BE2C (cell line): Measurements from ENCODE around the gene SORBS1.

Experiments
- DNase-seq: peaks from one replicate; pipeline ENCODE4 v3.0.0-alpha.2; 2020
- H3K27me3 ChIP-seq: fragments of 250-450 bp; sonication (Bioruptor Pico); 2 replicates; pipeline ENCODE4 v1.5.1; 2020; ENCODE audit warnings: mild to moderate bottlenecking
- H3K36me3 ChIP-seq: fragments of 250-450 bp; sonication (Bioruptor Pico); 2 replicates; pipeline ENCODE4 v1.5.1; 2020; ENCODE audit warnings: mild to moderate bottlenecking
- H3K4me1 ChIP-seq: fragments of 250-450 bp; sonication (Bioruptor Pico); 2 replicates; pipeline ENCODE4 v1.5.1; 2020
- H3K4me3 ChIP-seq: 2 replicates; pipeline ENCODE4 v1.5.1; 2011; ENCODE audit warnings: low read depth, low read length
- H3K9me3 ChIP-seq: fragments of 250-450 bp; sonication (Bioruptor Pico); 2 replicates; pipeline ENCODE4 v1.5.1; 2020
- TF ChIP-seq, protein P1 (sequence below): IDR thresholded peaks from 2 replicates; pipeline ENCODE4 v1.5.1; 2012; ENCODE audit warnings: mild to moderate bottlenecking, low read depth, low read length

Gene SORBS1

GRCh38 chr10:95451150-95451549 is 110.0 kb downstream of the SORBS1 start:
- TF ChIP-seq, protein P1, sequence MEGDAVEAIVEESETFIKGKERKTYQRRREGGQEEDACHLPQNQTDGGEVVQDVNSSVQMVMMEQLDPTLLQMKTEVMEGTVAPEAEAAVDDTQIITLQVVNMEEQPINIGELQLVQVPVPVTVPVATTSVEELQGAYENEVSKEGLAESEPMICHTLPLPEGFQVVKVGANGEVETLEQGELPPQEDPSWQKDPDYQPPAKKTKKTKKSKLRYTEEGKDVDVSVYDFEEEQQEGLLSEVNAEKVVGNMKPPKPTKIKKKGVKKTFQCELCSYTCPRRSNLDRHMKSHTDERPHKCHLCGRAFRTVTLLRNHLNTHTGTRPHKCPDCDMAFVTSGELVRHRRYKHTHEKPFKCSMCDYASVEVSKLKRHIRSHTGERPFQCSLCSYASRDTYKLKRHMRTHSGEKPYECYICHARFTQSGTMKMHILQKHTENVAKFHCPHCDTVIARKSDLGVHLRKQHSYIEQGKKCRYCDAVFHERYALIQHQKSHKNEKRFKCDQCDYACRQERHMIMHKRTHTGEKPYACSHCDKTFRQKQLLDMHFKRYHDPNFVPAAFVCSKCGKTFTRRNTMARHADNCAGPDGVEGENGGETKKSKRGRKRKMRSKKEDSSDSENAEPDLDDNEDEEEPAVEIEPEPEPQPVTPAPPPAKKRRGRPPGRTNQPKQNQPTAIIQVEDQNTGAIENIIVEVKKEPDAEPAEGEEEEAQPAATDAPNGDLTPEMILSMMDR: no peak
- no peak for DNase-seq
- Histone ChIP-seq H3K9me3 (no peaks in the 10 kb centered on the region), H3K4me1 (no peaks in the 10 kb centered on the region), H3K27me3 (no peaks in the 10 kb centered on the region), H3K4me3 (no peak overlapping the region), H3K36me3 (no peaks in the 10 kb centered on the region)

DNA sequence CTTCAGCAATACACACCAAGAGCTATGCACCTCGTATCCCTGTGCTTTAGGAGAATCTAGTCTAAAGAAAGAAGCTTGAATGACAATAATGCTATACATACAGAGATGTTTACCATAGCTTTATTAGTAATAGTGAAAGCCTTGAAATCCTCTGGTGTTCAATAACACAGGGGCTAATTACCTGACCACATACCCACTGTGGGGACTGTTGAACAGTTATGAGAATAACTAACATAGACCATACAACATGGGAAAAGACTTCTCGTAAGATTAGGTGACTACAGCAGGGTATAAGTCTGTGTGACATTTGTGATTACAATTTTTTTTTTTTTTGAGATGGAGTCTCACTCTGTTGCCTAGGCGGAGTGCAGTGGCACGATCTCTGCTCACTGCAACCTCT is 111.0 kb downstream of the SORBS1 start:
- H3K4me3 ChIP-seq: no peak overlapping the region
- TF ChIP-seq, protein P1: no peak
- H3K9me3 ChIP-seq: no peaks in the 10 kb centered on the region
- no peak for DNase-seq
- no peaks in the 10 kb centered on the region for H3K27me3 ChIP-seq
- no peaks in the 10 kb centered on the region for H3K36me3 ChIP-seq
- H3K4me1 ChIP-seq: no peaks in the 10 kb centered on the region

DNA sequence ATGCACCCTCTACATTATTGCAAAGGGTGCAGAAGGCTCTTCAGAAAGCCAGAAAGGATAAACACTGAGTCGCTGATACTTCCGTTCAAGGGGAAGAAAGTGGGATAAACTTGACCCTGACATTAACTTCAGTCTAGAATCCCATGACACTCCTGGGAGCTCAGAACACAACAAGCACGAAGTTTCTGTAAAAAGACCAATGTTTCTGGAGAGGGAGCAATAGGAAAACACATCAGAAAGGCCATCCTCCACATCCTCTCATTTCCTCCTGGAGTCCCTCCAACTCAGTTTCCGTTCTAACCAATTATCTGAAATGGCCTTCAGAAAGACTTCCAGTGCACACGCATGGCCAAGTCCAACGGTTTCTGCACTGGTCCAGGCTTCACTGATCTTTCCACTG is 113.5 kb downstream of the SORBS1 start:
- TF ChIP-seq, protein P1: no peak
- H3K4me3 ChIP-seq: no peak overlapping the region
- H3K4me1 ChIP-seq: no peaks in the 10 kb centered on the region
- H3K36me3 ChIP-seq: no peaks in the 10 kb centered on the region
- no peak for DNase-seq
- no peaks in the 10 kb centered on the region for H3K27me3 ChIP-seq
- H3K9me3 ChIP-seq: no peaks in the 10 kb centered on the region

DNA sequence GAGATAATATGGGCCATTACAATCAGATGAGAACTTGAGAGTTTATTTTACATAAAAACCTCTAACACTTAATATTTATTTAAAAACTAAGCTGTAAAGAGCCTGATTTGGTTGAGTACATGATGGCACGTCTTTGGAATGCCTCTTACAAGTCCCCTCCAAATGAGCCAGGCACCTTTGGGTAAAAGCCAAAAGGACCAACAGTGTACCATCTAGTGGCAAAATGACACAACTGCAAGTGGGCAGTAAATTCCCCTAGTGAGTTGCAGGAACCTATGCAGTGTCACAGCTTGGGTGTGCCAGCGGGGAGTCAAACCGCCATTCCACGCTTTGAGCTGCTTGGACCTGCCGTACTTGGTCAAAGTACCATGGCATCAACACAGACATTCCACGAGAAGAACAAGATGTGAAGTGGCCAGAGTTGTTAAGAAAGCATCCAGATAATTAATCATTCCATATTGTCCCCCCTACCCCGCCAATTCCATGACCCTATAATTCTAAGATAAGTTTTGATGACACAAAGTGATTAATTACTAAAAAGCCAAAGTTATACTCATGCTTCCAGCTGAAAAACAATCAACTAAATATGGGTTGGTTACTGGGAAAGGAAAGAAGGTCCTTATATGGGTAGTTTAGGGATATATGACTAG is 115.2 kb downstream of the SORBS1 start:
- Histone ChIP-seq H3K4me1 (no peaks in the 10 kb centered on the region), H3K4me3 (no peak overlapping the region), H3K36me3 (no peaks in the 10 kb centered on the region), H3K27me3 (no peaks in the 10 kb centered on the region), H3K9me3 (no peaks in the 10 kb centered on the region)
- TF ChIP-seq, protein P1: peak; percentile 82
- DNase-seq: peak; percentile 24

- Histone ChIP-seq H3K4me3 (no peak overlapping the region), H3K27me3 (no peaks in the 10 kb centered on the region), H3K9me3 (no peaks in the 10 kb centered on the region), H3K4me1 (no peaks in the 10 kb centered on the region), H3K36me3 (no peaks in the 10 kb centered on the region)
- DNase-seq: no peak
- TF ChIP-seq, protein P1: no peak
Measured at GRCh38 chr10:95445223-95445836, 115.8 kb downstream of the SORBS1 start.

- DNase-seq: no peak
- Histone ChIP-seq H3K4me1 (no peaks in the 10 kb centered on the region), H3K27me3 (no peaks in the 10 kb centered on the region), H3K4me3 (no peak overlapping the region), H3K9me3 (no peaks in the 10 kb centered on the region), H3K36me3 (no peaks in the 10 kb centered on the region)
- TF ChIP-seq, protein P1: no peak
Measured at GRCh38 chr10:95444792-95445191, 116.4 kb downstream of the SORBS1 start.
